Gastroesophageal sphincter (tissue), 4 donors: Measurements from ENCODE around the gene CARMIL3. TPM values are rescaled to one million over a fixed set of nuclear protein-coding genes. Genes with fewer than 3 reads are reported as not detected.
A peak's percentile ranks its signal among the peaks of the same experiment; 100 is the strongest.
"Not testable (repeated sequence)": the region's sequence is repeated elsewhere in the genome, so short reads cannot be mapped to it uniquely, and the experiment has no call there.

Experiments used
- ATAC-seq: fragments of 150-250 bp; one replicate; pipeline ENCODE4 v1.9.1; 2016; ENCODE audit warnings: mild to moderate bottlenecking, moderate library complexity
- H3K27ac ChIP-seq, 4 donors: fragments of 200-600 bp; sonication (generic) in 3 of 4; 1 replicate in 3 of 4; 2 replicates in 1 of 4; pipeline ENCODE4 v1.5.1; 2016 to 2019
- H3K27me3 ChIP-seq: fragments of 200-600 bp; sonication (generic); one replicate; pipeline ENCODE4 v1.5.1; 2019
- H3K36me3 ChIP-seq, 2 donors: fragments of 200-600 bp; sonication (generic); one replicate each; pipeline ENCODE4 v1.5.1; 2019; ENCODE audit warnings: control low read depth in 1 of 2
- H3K4me1 ChIP-seq, 3 donors: fragments of 200-600 bp; sonication (generic); 1 replicate in 2 of 3; 2 replicates in 1 of 3; pipeline ENCODE4 v1.5.1; 2016 to 2019; ENCODE audit warnings: control low read depth in 2 of 3
- H3K4me3 ChIP-seq, 2 donors: fragments of 200-600 bp; sonication (generic); one replicate each; pipeline ENCODE4 v1.5.1; 2019; ENCODE audit warnings: mild to moderate bottlenecking in 1 of 2, moderate library complexity in 1 of 2
- H3K9me3 ChIP-seq, 3 donors: fragments of 200-600 bp; sonication (generic); one replicate each; pipeline ENCODE4 v1.5.1; 2017 to 2019; ENCODE audit warnings: control low read depth in 2 of 3
- EP300 ChIP-seq: sonication (generic); formaldehyde crosslinking; IDR thresholded peaks from one replicate; pipeline ENCODE4 v1.6.1; 2017; ENCODE audit warnings: antibody characterized with exemption, mild to moderate bottlenecking
- POLR2A ChIP-seq, 2 donors: fragments of 450-650 bp; IDR thresholded peaks; one replicate each; pipeline ENCODE4 v1.6.1; 2017; ENCODE audit warnings: antibody characterized with exemption in 2 of 2, mild to moderate bottlenecking in 2 of 2, moderate library complexity in 1 of 2
- POLR2AphosphoS5 ChIP-seq: sonication (generic); formaldehyde crosslinking; IDR thresholded peaks from one replicate; pipeline ENCODE4 v1.6.1; 2017; ENCODE audit warnings: antibody characterized with exemption
- WGBS, 2 donors: methylation state at CpG; one replicate each; pipeline ENCODE4 v1.1.5; 2018; ENCODE audit warnings: low coverage in 1 of 2; 5-methylcytosine and 5-hydroxymethylcytosine counted together
- total RNA-seq, 4 donors: library from RNA; depleted of rRNA; stranded (reverse); fragments of >200 nt; gene quantifications; one replicate each; pipeline ENCODE4 v1.1.0, GENCODE V29; 2016
- TF ChIP-seq, protein P1 (sequence below), 4 experiments: fragments of 200-600 bp in 2 of 4; fragments of 450-650 bp in 2 of 4; sonication (generic) in 1 of 4; IDR thresholded peaks; one replicate each; pipeline ENCODE4 v1.5.1; 2017 to 2019; ENCODE audit warnings: antibody characterized with exemption in 4 of 4, mild to moderate bottlenecking in 2 of 4, moderate library complexity in 2 of 4

The CARMIL3 gene
- total RNA-seq, 4 donors from 2014 or later: 0.12 to 0.47 (median 0.17) TPM; not detected in 1

DNA sequence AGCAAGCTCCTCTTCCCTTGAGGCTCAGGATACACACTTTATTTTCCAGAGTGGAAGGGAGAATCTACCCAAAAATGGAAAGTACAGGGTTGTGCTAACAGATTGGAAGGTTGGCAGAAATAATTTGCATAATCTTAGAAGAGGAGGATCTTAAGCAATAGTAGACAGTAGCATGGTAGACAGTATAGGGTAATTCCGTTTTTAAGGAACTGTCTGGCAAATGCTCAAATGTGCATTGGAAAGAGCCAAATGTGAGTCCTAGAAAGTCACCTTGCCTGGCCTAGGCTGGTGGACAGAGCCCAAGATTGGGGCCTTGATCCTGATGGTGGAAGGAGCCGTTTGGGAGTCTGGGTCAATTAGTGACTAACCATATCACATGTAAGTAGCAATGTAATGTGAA, 13.1 kb upstream of the CARMIL3 start:
- Histone ChIP-seq H3K4me1 (peaks cover 0 to 19% (median 0%) of the 10 kb centered on the region in 3 donors), H3K36me3 (no peaks in the 10 kb centered on the region), H3K27ac (no peak overlapping the region), H3K9me3 (no peaks in the 10 kb centered on the region), H3K27me3 (no peaks in the 10 kb centered on the region), H3K4me3 (no peak overlapping the region)
- no peak for TF ChIP-seq POLR2AphosphoS5
- TF ChIP-seq, protein P1, sequence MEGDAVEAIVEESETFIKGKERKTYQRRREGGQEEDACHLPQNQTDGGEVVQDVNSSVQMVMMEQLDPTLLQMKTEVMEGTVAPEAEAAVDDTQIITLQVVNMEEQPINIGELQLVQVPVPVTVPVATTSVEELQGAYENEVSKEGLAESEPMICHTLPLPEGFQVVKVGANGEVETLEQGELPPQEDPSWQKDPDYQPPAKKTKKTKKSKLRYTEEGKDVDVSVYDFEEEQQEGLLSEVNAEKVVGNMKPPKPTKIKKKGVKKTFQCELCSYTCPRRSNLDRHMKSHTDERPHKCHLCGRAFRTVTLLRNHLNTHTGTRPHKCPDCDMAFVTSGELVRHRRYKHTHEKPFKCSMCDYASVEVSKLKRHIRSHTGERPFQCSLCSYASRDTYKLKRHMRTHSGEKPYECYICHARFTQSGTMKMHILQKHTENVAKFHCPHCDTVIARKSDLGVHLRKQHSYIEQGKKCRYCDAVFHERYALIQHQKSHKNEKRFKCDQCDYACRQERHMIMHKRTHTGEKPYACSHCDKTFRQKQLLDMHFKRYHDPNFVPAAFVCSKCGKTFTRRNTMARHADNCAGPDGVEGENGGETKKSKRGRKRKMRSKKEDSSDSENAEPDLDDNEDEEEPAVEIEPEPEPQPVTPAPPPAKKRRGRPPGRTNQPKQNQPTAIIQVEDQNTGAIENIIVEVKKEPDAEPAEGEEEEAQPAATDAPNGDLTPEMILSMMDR (IDR thresholded peaks at IDR 0.05): no peak
- no peak for TF ChIP-seq EP300
- TF ChIP-seq POLR2A (IDR thresholded peaks at IDR 0.05): no peak
- ATAC-seq: no peak
- WGBS, 2 donors: 90% methylated on average over 1 to 2 of the region's 2 CpGs

DNA sequence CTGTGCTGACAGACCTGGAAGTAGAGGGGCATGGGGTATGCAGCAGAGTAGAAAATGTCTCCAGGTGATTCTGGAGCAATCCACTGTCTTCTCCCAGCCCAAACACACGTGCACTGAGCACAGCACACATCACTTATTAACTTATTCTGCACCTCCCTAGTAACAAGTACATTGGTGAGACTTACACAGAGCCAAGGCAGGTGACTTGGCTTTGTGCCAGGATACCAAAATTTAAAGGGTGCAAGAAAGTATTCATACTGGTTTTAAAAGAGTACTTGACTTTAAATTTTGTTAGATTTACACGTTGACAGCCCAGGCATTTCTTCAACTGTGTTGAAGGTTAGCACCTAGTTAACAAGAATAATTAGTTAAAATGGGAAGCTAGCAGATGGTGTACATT, 11.1 kb upstream of the CARMIL3 start:
- TF ChIP-seq, protein P1 (IDR thresholded peaks at IDR 0.05): no peak
- TF ChIP-seq POLR2AphosphoS5: no peak
- no peak for TF ChIP-seq EP300
- no peak for TF ChIP-seq POLR2A (IDR thresholded peaks at IDR 0.05)
- WGBS, 2 donors: 35 to 55% methylated on average over 2 of the region's 2 CpGs
- H3K36me3 ChIP-seq: no peaks in the 10 kb centered on the region
- no peak overlapping the region for H3K4me3 ChIP-seq
- no peak overlapping the region for H3K27ac ChIP-seq
- peaks cover 0 to 17% (median 0%) of the 10 kb centered on the region in 3 donors for H3K4me1 ChIP-seq
- no peak for ATAC-seq
- H3K9me3 ChIP-seq: no peaks in the 10 kb centered on the region
- no peaks in the 10 kb centered on the region for H3K27me3 ChIP-seq

GRCh38 chr14:24042746-24043145, 9.1 kb upstream of the CARMIL3 start:
- TF ChIP-seq EP300 (no peak), POLR2A (IDR thresholded peaks at IDR 0.05) (no peak), POLR2AphosphoS5 (no peak)
- TF ChIP-seq, protein P1 (IDR thresholded peaks at IDR 0.05): no peak
- Histone ChIP-seq H3K36me3 (no peaks in the 10 kb centered on the region), H3K9me3 (no peaks in the 10 kb centered on the region), H3K4me1 (no peaks in the 10 kb centered on the region), H3K27ac (no peak overlapping the region), H3K4me3 (no peak overlapping the region), H3K27me3 (no peaks in the 10 kb centered on the region)
- ATAC-seq: no peak
- WGBS, 2 donors: 17 to 46% methylated on average over 4 to 5 of the region's 5 CpGs

DNA sequence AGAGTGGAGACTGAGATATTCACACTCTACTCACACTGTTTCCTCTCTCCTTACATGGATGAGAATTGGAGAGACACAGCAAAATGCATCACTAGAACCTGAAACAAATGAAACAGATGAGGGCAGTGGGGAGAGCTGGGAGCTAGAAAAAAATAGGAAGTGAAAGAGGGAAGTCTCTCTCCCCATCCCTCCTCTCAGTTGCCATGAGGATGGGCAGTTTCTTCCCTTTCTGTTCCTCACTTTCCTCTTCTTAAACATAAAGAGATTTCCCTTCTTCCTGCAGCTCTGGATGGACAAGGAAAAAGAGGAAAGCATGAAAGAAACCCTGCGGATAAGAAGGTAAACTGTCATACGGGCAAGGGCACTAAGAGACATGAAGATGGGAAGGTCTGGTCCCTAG, 2.8 kb upstream of the CARMIL3 start:
- not testable (repeated sequence) for H3K9me3 ChIP-seq, H3K4me3 ChIP-seq, H3K36me3 ChIP-seq, ATAC-seq, H3K27ac ChIP-seq, H3K27me3 ChIP-seq
- peaks cover 2 to 21% (median 8%) of the 10 kb centered on the region in 3 donors for H3K4me1 ChIP-seq
- no CpG with 5 or more reads among the region's 2 CpGs for WGBS, 2 donors

GRCh38 chr14:24050753-24051152, 1.1 kb upstream of the CARMIL3 start:
- WGBS, 2 donors: 86 to 89% methylated on average over 5 to 6 of the region's 8 CpGs
- H3K27me3 ChIP-seq: peaks cover 23% of the 10 kb centered on the region
- H3K27ac ChIP-seq, H3K36me3 ChIP-seq, H3K9me3 ChIP-seq, H3K4me3 ChIP-seq, ATAC-seq: not testable (repeated sequence)
- H3K4me1 ChIP-seq: peaks cover 2 to 21% (median 8%) of the 10 kb centered on the region in 3 donors

- WGBS, 2 donors: 75% methylated on average over 6 of the region's 20 CpGs; no CpG with 5 or more reads in 1 of the 2 donors
- no peaks in the 10 kb centered on the region for H3K36me3 ChIP-seq
- no peaks in the 10 kb centered on the region for H3K9me3 ChIP-seq
- peak overlapping the region in 3 of 4 donors; percentile 48 to 73 (median 53) for H3K27ac ChIP-seq
- TF ChIP-seq POLR2AphosphoS5 (no peak), POLR2A (IDR thresholded peaks at IDR 0.05) (no peak), EP300 (no peak)
- TF ChIP-seq, protein P1 (IDR thresholded peaks at IDR 0.05): no peak
- peaks cover 28% of the 10 kb centered on the region for H3K27me3 ChIP-seq
- H3K4me1 ChIP-seq: peaks cover 2 to 21% (median 8%) of the 10 kb centered on the region in 3 donors
- peak overlapping the region; percentile 38 to 66 for H3K4me3 ChIP-seq
- no peak for ATAC-seq
Measured at GRCh38 chr14:24051176-24051788, 527 bp upstream of the CARMIL3 start.
